Suprapubic skin (tissue), 3 donors: ENCODE data around the gene OTOF.

Experiments used
- CTCF ChIP-seq, 2 donors: fragments of 200-600 bp in 1 of 2; fragments of 450-650 bp in 1 of 2; sonication (generic) in 1 of 2; IDR thresholded peaks; one replicate each; pipeline ENCODE4 v1.5.1; 2016 to 2019; ENCODE audit warnings: antibody characterized with exemption in 2 of 2, mild to moderate bottlenecking in 1 of 2, moderate library complexity in 1 of 2
- EP300 ChIP-seq: sonication (generic); formaldehyde crosslinking; IDR thresholded peaks from one replicate; pipeline ENCODE4 v1.6.1; 2017; ENCODE audit warnings: antibody characterized with exemption

- TF ChIP-seq CTCF (IDR thresholded peaks at IDR 0.05) (no peak), EP300 (no peak)
Measured at GRCh38 chr2:26449278-26450030, 28.5 kb downstream of the OTOF start.
